Measurements from ENCODE around the gene FHOD3. TPM values are rescaled to one million over a fixed set of nuclear protein-coding genes. Genes with fewer than 3 reads are reported as not detected.

FHOD3 gene
- total and polyA plus RNA-seq, 2 of the 8 experiments (the other 6 are each of a cell fraction or from before 2014, with no cell fraction given): 9.7 to 10.5 TPM

GRCh38 chr18:36304723-36305122, 7.2 kb downstream of the FHOD3 start (continued):
- TF ChIP-seq CHD7 (IDR thresholded peaks at IDR 0.05; ENCODE audit: insufficient replicate concordance, low read length) (no peak), RNF2 (IDR thresholded peaks at IDR 0.05; ENCODE audit: borderline replicate concordance, low read depth, low read length, missing control alignments, poor library complexity, severe bottlenecking) (no peak)
